Activated CD4-positive, alpha-beta T cell treated with anti-CD3 and anti-CD28 coated beads, Interleukin-2, amount 10 ng/mL, durations not matched to agents 7 days and 5 days (primary cell): Measurements from ENCODE around the gene TMPRSS11B. TPM values are rescaled to one million over a fixed set of nuclear protein-coding genes. Genes with fewer than 3 reads are reported as not detected.
"Not testable (repeated sequence)": the region's sequence is repeated elsewhere in the genome, so short reads cannot be mapped to it uniquely, and the experiment has no call there.

ENCODE experiments used
- CTCF ChIA-PET: fragments of 350-600 bp; sonication (Branson Sonifier 250); formaldehyde crosslinking; loops from one replicate; lab custom pipeline; 2021; ENCODE audit warnings: antibody characterized with exemption; lab: Charles Lee
- POLR2A ChIA-PET: fragments of 350-600 bp; sonication (Branson Sonifier 250); formaldehyde crosslinking; loops from one replicate; lab custom pipeline; 2021; ENCODE audit warnings: antibody characterized with exemption; lab: Charles Lee
- DNase-seq: peaks from one replicate; pipeline ENCODE4 v3.0.0-alpha.2; 2020
- H3K27ac Mint-ChIP-seq: one replicate; pipeline ENCODE4 v1.8.0; 2021; ENCODE audit warnings: mild to moderate bottlenecking, moderate library complexity, mixed read lengths
- H3K27me3 Mint-ChIP-seq: one replicate; pipeline ENCODE4 v1.8.0; 2021; ENCODE audit warnings: mixed read lengths
- H3K36me3 Mint-ChIP-seq: one replicate; pipeline ENCODE4 v1.8.0; 2021; ENCODE audit warnings: low read depth, mixed read lengths
- H3K4me1 Mint-ChIP-seq: one replicate; pipeline ENCODE4 v1.8.0; 2021; ENCODE audit warnings: mixed read lengths
- H3K4me3 Mint-ChIP-seq: one replicate; pipeline ENCODE4 v1.8.0; 2021; ENCODE audit warnings: mild to moderate bottlenecking, moderate library complexity, mixed read lengths
- H3K9me3 Mint-ChIP-seq: one replicate; pipeline ENCODE4 v1.8.0; 2021; ENCODE audit warnings: mixed read lengths
- total RNA-seq, 2 experiments: library from RNA; stranded (reverse); gene quantifications; one replicate each; pipeline ENCODE4 v1.2.3, GENCODE V29; 2021

TMPRSS11B gene
- total RNA-seq, 2 experiments from 2014 or later, result not detected

- Mint-ChIP-seq H3K27ac (no peak overlapping the region), H3K27me3 (peaks cover 2% of the 10 kb centered on the region), H3K4me1 (peaks cover 12% of the 10 kb centered on the region), H3K36me3 (no peaks in the 10 kb centered on the region), H3K4me3 (no peak overlapping the region), H3K9me3 (peaks cover 3% of the 10 kb centered on the region)
- ChIA-PET POLR2A (no interaction called here), CTCF (no interaction called here)
- DNase-seq, result no peak
Measured at GRCh38 chr4:68267433-68267944, 22.0 kb upstream of the TMPRSS11B start.

- ChIA-PET CTCF (interaction anchor here (1.2 kb wide), 1 partner anchor 20 kb away, joined by 3 read pairs; no protein-coding TSS in a partner anchor), POLR2A (no interaction called here)
- H3K4me3 Mint-ChIP-seq, result no peak overlapping the region
- H3K27ac Mint-ChIP-seq, result no peak overlapping the region
- H3K4me1 Mint-ChIP-seq, result peaks cover 9% of the 10 kb centered on the region
- no peaks in the 10 kb centered on the region for H3K36me3 Mint-ChIP-seq
- peaks cover 3% of the 10 kb centered on the region for H3K9me3 Mint-ChIP-seq
- no peaks in the 10 kb centered on the region for H3K27me3 Mint-ChIP-seq
- DNase-seq, result no peak
Measured at GRCh38 chr4:68264875-68265565, 19.5 kb upstream of the TMPRSS11B start.

- no peak for DNase-seq
- Mint-ChIP-seq H3K36me3 (no peaks in the 10 kb centered on the region), H3K9me3 (peaks cover under 1% of the 10 kb centered on the region), H3K4me3 (no peak overlapping the region), H3K27me3 (peaks cover 2% of the 10 kb centered on the region), H3K4me1 (no peaks in the 10 kb centered on the region), H3K27ac (no peak overlapping the region)
- ChIA-PET POLR2A (no interaction called here), CTCF (no interaction called here)
Measured at GRCh38 chr4:68259191-68259590, 13.7 kb upstream of the TMPRSS11B start.

- no peak for DNase-seq
- H3K4me3 Mint-ChIP-seq, result no peak overlapping the region
- H3K27me3 Mint-ChIP-seq, result peaks cover 2% of the 10 kb centered on the region
- no peak overlapping the region for H3K27ac Mint-ChIP-seq
- H3K36me3 Mint-ChIP-seq, result no peaks in the 10 kb centered on the region
- ChIA-PET POLR2A (no interaction called here), CTCF (no interaction called here)
- H3K4me1 Mint-ChIP-seq, result no peaks in the 10 kb centered on the region
- H3K9me3 Mint-ChIP-seq, result no peaks in the 10 kb centered on the region
Measured at GRCh38 chr4:68257719-68258118, 12.2 kb upstream of the TMPRSS11B start.

- ChIA-PET CTCF (interaction anchor here (1.0 kb wide), 1 partner anchor 16 kb away, joined by 5 read pairs; no protein-coding TSS in a partner anchor), POLR2A (no interaction called here)
- Mint-ChIP-seq H3K4me1 (no peaks in the 10 kb centered on the region), H3K9me3 (no peaks in the 10 kb centered on the region), H3K36me3 (no peaks in the 10 kb centered on the region), H3K27ac (no peak overlapping the region), H3K27me3 (peaks cover 2% of the 10 kb centered on the region), H3K4me3 (no peak overlapping the region)
- DNase-seq, result no peak
Measured at GRCh38 chr4:68256284-68256683, 10.8 kb upstream of the TMPRSS11B start.

GRCh38 chr4:68250151-68250930, 4.8 kb upstream of the TMPRSS11B start:
- Mint-ChIP-seq H3K4me1 (peaks cover 7% of the 10 kb centered on the region), H3K27ac (no peak overlapping the region), H3K27me3 (peaks cover 2% of the 10 kb centered on the region), H3K36me3 (no peaks in the 10 kb centered on the region), H3K4me3 (no peak overlapping the region), H3K9me3 (no peaks in the 10 kb centered on the region)
- POLR2A ChIA-PET, result no interaction called here
- CTCF ChIA-PET, result no interaction called here
- DNase-seq, result no peak

GRCh38 chr4:68249434-68249833, 3.9 kb upstream of the TMPRSS11B start:
- CTCF ChIA-PET, result no interaction called here
- Mint-ChIP-seq H3K4me1 (peaks cover 7% of the 10 kb centered on the region), H3K9me3 (no peaks in the 10 kb centered on the region), H3K27ac (no peak overlapping the region), H3K27me3 (no peaks in the 10 kb centered on the region), H3K36me3 (no peaks in the 10 kb centered on the region), H3K4me3 (no peak overlapping the region)
- POLR2A ChIA-PET, result no interaction called here
- no peak for DNase-seq

GRCh38 chr4:68240620-68241019, 4.9 kb downstream of the TMPRSS11B start:
- POLR2A ChIA-PET, result no interaction called here
- H3K36me3 Mint-ChIP-seq, result no peaks in the 10 kb centered on the region
- no peak overlapping the region for H3K27ac Mint-ChIP-seq
- H3K4me3 Mint-ChIP-seq, result no peak overlapping the region
- H3K27me3 Mint-ChIP-seq, result peaks cover 9% of the 10 kb centered on the region
- no peaks in the 10 kb centered on the region for H3K9me3 Mint-ChIP-seq
- no peak for DNase-seq
- CTCF ChIA-PET, result no interaction called here
- H3K4me1 Mint-ChIP-seq, result no peaks in the 10 kb centered on the region

- DNase-seq, result no peak
- Mint-ChIP-seq H3K4me3 (no peak overlapping the region), H3K36me3 (no peaks in the 10 kb centered on the region), H3K27me3 (peaks cover 2% of the 10 kb centered on the region), H3K9me3 (no peaks in the 10 kb centered on the region), H3K27ac (no peak overlapping the region), H3K4me1 (no peaks in the 10 kb centered on the region)
- ChIA-PET CTCF (no interaction called here), POLR2A (no interaction called here)
Measured at GRCh38 chr4:68228568-68228967, 16.9 kb downstream of the TMPRSS11B start.

GRCh38 chr4:68218044-68218443, 27.4 kb downstream of the TMPRSS11B start:
- Mint-ChIP-seq H3K4me1 (no peaks in the 10 kb centered on the region), H3K36me3 (no peaks in the 10 kb centered on the region), H3K9me3 (no peaks in the 10 kb centered on the region), H3K4me3 (no peak overlapping the region), H3K27ac (no peak overlapping the region), H3K27me3 (peaks cover 1% of the 10 kb centered on the region)
- ChIA-PET CTCF (no interaction called here), POLR2A (no interaction called here)
- no peak for DNase-seq

- no peaks in the 10 kb centered on the region for H3K4me1 Mint-ChIP-seq
- CTCF ChIA-PET, result no interaction called here
- POLR2A ChIA-PET, result no interaction called here
Measured at GRCh38 chr4:68216501-68216900, 29.0 kb downstream of the TMPRSS11B start.

GRCh38 chr4:68209003-68209402, 36.5 kb downstream of the TMPRSS11B start:
- CTCF ChIA-PET, result no interaction called here

More at GRCh38 chr4:68216501-68216900, 29.0 kb downstream of the TMPRSS11B start:
- H3K4me3 Mint-ChIP-seq, result no peak overlapping the region
- peaks cover under 1% of the 10 kb centered on the region for H3K9me3 Mint-ChIP-seq
- H3K27ac Mint-ChIP-seq, result no peak overlapping the region
- H3K27me3 Mint-ChIP-seq, result peaks cover 1% of the 10 kb centered on the region
- H3K36me3 Mint-ChIP-seq, result no peaks in the 10 kb centered on the region
- no peak for DNase-seq

GRCh38 chr4:68194305-68194704, 51.2 kb downstream of the TMPRSS11B start:
- H3K4me3 Mint-ChIP-seq, H3K36me3 Mint-ChIP-seq, DNase-seq, H3K27ac Mint-ChIP-seq, H3K4me1 Mint-ChIP-seq, H3K27me3 Mint-ChIP-seq, H3K9me3 Mint-ChIP-seq: not testable (repeated sequence)
- ChIA-PET POLR2A (interaction anchor here (0.7 kb wide), 1 partner anchor 75 kb away, joined by 5 read pairs; no protein-coding TSS in a partner anchor), CTCF (interaction anchor here (0.6 kb wide), 1 partner anchor 57 kb away, joined by 3 read pairs; no protein-coding TSS in a partner anchor)

More at GRCh38 chr4:68209003-68209402, 36.5 kb downstream of the TMPRSS11B start:
- H3K36me3 Mint-ChIP-seq, result no peaks in the 10 kb centered on the region
- POLR2A ChIA-PET, result no interaction called here
- no peaks in the 10 kb centered on the region for H3K27me3 Mint-ChIP-seq
- peaks cover 17% of the 10 kb centered on the region for H3K9me3 Mint-ChIP-seq
- DNase-seq, result no peak
- H3K4me1 Mint-ChIP-seq, result no peaks in the 10 kb centered on the region
- H3K27ac Mint-ChIP-seq, result no peak overlapping the region
- H3K4me3 Mint-ChIP-seq, result no peak overlapping the region
